Mesenchymal stem cell (in vitro differentiated cells and primary cell): ENCODE data around the gene HTRA3.

ENCODE experiments used
- DNase-seq: peaks from one replicate; pipeline ENCODE4 v3.0.0-alpha.2; 2013
- H2AFZ ChIP-seq: one replicate; pipeline ENCODE4 v1.6.1; 2013; ENCODE audit warnings: low read depth, mild to moderate bottlenecking, control low read depth, inconsistent platforms, low read length, moderate library complexity
- H2AK5ac ChIP-seq: 2 replicates; pipeline ENCODE4 v1.6.1; 2013; ENCODE audit warnings: low read length, moderate library complexity, mild to moderate bottlenecking, inconsistent platforms; ENCODE audit not compliant: severe bottlenecking
- H2BK120ac ChIP-seq: one replicate; pipeline ENCODE4 v1.6.1; 2013; ENCODE audit warnings: low read depth, mild to moderate bottlenecking, inconsistent platforms, low read length, moderate library complexity
- H2BK12ac ChIP-seq, 2 experiments: one replicate each; pipeline ENCODE4 v1.6.1; 2013; ENCODE audit warnings: inconsistent platforms in 2 of 2, low read length in 2 of 2, mild to moderate bottlenecking in 2 of 2, moderate library complexity in 2 of 2, control low read depth in 1 of 2
- H2BK15ac ChIP-seq: one replicate; pipeline ENCODE4 v1.6.1; 2013; ENCODE audit warnings: mild to moderate bottlenecking, low read depth, inconsistent platforms; ENCODE audit not compliant: poor library complexity, severe bottlenecking
- H2BK5ac ChIP-seq: 2 replicates; pipeline ENCODE4 v1.6.1; 2013; ENCODE audit warnings: low read depth, mild to moderate bottlenecking, low read length, control low read depth, inconsistent platforms; ENCODE audit not compliant: poor library complexity, severe bottlenecking
- H3K14ac ChIP-seq, 2 experiments: one replicate each; pipeline ENCODE4 v1.6.1; 2013; ENCODE audit warnings: inconsistent platforms in 2 of 2, low read length in 2 of 2, control low read depth in 1 of 2, mild to moderate bottlenecking in 1 of 2, moderate library complexity in 1 of 2
- H3K18ac ChIP-seq, 2 experiments: one replicate each; pipeline ENCODE4 v1.6.1; 2013; ENCODE audit warnings: inconsistent platforms in 2 of 2, low read length in 2 of 2, control low read depth in 1 of 2, low read depth in 1 of 2, mild to moderate bottlenecking in 1 of 2
- H3K23ac ChIP-seq, 2 experiments: one replicate each; pipeline ENCODE4 v1.6.1; 2013; ENCODE audit warnings: inconsistent platforms in 2 of 2, low read length in 2 of 2, mild to moderate bottlenecking in 2 of 2, moderate library complexity in 2 of 2, control low read depth in 1 of 2
- H3K27ac ChIP-seq: 2 replicates; pipeline ENCODE4 v1.5.1; 2013; ENCODE audit warnings: mild to moderate bottlenecking, moderate library complexity, low read length, control low read depth, inconsistent platforms; ENCODE audit not compliant: poor library complexity, severe bottlenecking
- H3K27me3 ChIP-seq, 2 experiments: 2 replicates each; pipeline versions ENCODE4 v1.6.1 to v1.7.0; 2013; ENCODE audit warnings: low read length in 2 of 2, mild to moderate bottlenecking in 2 of 2, moderate library complexity in 2 of 2, control low read depth in 1 of 2, inconsistent platforms in 1 of 2; ENCODE audit not compliant: control insufficient read depth in 1 of 2, insufficient read depth in 1 of 2
- H3K36me3 ChIP-seq, 2 experiments: 2 replicates each; pipeline versions ENCODE4 v1.6.1 to v1.7.0; 2013; ENCODE audit warnings: low read length in 2 of 2, control low read depth in 1 of 2, inconsistent platforms in 1 of 2, low read depth in 1 of 2, mild to moderate bottlenecking in 1 of 2; ENCODE audit not compliant: insufficient read depth in 2 of 2, control insufficient read depth in 1 of 2
- H3K4ac ChIP-seq, 2 experiments: one replicate each; pipeline ENCODE4 v1.6.1; 2013; ENCODE audit warnings: inconsistent platforms in 2 of 2, low read length in 2 of 2, mild to moderate bottlenecking in 2 of 2, moderate library complexity in 2 of 2, control low read depth in 1 of 2, low read depth in 1 of 2
- H3K4me1 ChIP-seq: 2 replicates; pipeline ENCODE4 v1.6.1; 2013; ENCODE audit warnings: low read depth, low read length, control low read depth; ENCODE audit not compliant: control insufficient read depth, insufficient read depth
- H3K4me2 ChIP-seq: 2 replicates; pipeline ENCODE4 v1.6.1; 2013; ENCODE audit warnings: low read length, mild to moderate bottlenecking, inconsistent platforms; ENCODE audit not compliant: poor library complexity, severe bottlenecking
- H3K4me3 ChIP-seq, 2 experiments: 2 replicates each; pipeline versions ENCODE4 v1.5.1 to v1.7.0; 2013; ENCODE audit warnings: low read length in 2 of 2, mild to moderate bottlenecking in 2 of 2, control low read depth in 1 of 2, low read depth in 1 of 2; ENCODE audit not compliant: insufficient read depth in 1 of 2
- H3K79me1 ChIP-seq: replicated peaks from 2 replicates; pipeline ENCODE4 v1.6.1; 2013; ENCODE audit warnings: mild to moderate bottlenecking, control low read depth, low read length, inconsistent platforms; ENCODE audit not compliant: poor library complexity, severe bottlenecking
- H3K9ac ChIP-seq: 2 replicates; pipeline ENCODE4 v1.7.0; 2013; ENCODE audit warnings: mild to moderate bottlenecking, low read length, moderate library complexity
- H3K9me3 ChIP-seq: 2 replicates; pipeline ENCODE4 v1.7.0; 2013; ENCODE audit warnings: mild to moderate bottlenecking, low read length; ENCODE audit not compliant: control insufficient read depth
- H4K8ac ChIP-seq: one replicate; pipeline ENCODE4 v1.6.1; 2013; ENCODE audit warnings: inconsistent platforms, mild to moderate bottlenecking, low read length, moderate library complexity
- H4K91ac ChIP-seq: one replicate; pipeline ENCODE4 v1.6.1; 2013; ENCODE audit warnings: mild to moderate bottlenecking, low read length, inconsistent platforms
- WGBS: methylation state at CpG from one replicate; pipeline ENCODE4 v1.1.7; 2013; ENCODE audit warnings: mixed read lengths; 5-methylcytosine and 5-hydroxymethylcytosine counted together

HTRA3 gene

GRCh38 chr4:8281519-8282133, 12.1 kb downstream of the HTRA3 start:
- H2AFZ ChIP-seq, result no peak overlapping the region
- no peak overlapping the region for H3K27ac ChIP-seq
- no peak overlapping the region for H2BK5ac ChIP-seq
- peaks cover 0 to 4% of the 10 kb centered on the region in 2 experiments for H3K27me3 ChIP-seq
- H3K4me1 ChIP-seq, result peaks cover 30% of the 10 kb centered on the region
- no peak overlapping the region for H4K91ac ChIP-seq
- H4K8ac ChIP-seq, result no peak overlapping the region
- H3K36me3 ChIP-seq, result no peaks in the 10 kb centered on the region
- no peak for DNase-seq
- H3K14ac ChIP-seq, result no peak overlapping the region
- no peak overlapping the region for H3K4me3 ChIP-seq
- H3K79me1 ChIP-seq, result no peaks in the 10 kb centered on the region
- no peak overlapping the region for H3K4ac ChIP-seq
- peak overlapping the region; percentile 36 for H3K9ac ChIP-seq
- H3K18ac ChIP-seq, result peak overlapping the region in 1 of 2 experiments; percentile 5
- H2BK120ac ChIP-seq, result peak overlapping the region; percentile 51
- no peaks in the 10 kb centered on the region for H3K9me3 ChIP-seq
- no peak overlapping the region for H3K4me2 ChIP-seq
- H2BK12ac ChIP-seq, result peak overlapping the region in 1 of 2 experiments; percentile 18
- H3K23ac ChIP-seq, result no peak overlapping the region
- no peak overlapping the region for H2AK5ac ChIP-seq
- WGBS, result 84% methylated on average over 19 of the region's 19 CpGs
- H2BK15ac ChIP-seq, result no peak overlapping the region

GRCh38 chr4:8282134-8282641, 12.6 kb downstream of the HTRA3 start:
- H3K27ac ChIP-seq, result no peak overlapping the region
- WGBS, result 90% methylated on average over 14 of the region's 14 CpGs
- H2BK12ac ChIP-seq, result no peak overlapping the region

GRCh38 chr4:8282742-8283141, 13.2 kb downstream of the HTRA3 start:
- no peak for DNase-seq
- H3K36me3 ChIP-seq, result no peaks in the 10 kb centered on the region
- no peaks in the 10 kb centered on the region for H3K79me1 ChIP-seq
- H2BK12ac ChIP-seq, result no peak overlapping the region
- no peak overlapping the region for H3K18ac ChIP-seq
- no peak overlapping the region for H3K23ac ChIP-seq
- H3K4me1 ChIP-seq, result peaks cover 19% of the 10 kb centered on the region
- H2BK120ac ChIP-seq, result no peak overlapping the region
- no peak overlapping the region for H3K14ac ChIP-seq
- H2BK5ac ChIP-seq, result no peak overlapping the region
- peak overlapping the region in 1 of 2 experiments; percentile 25 for H3K4ac ChIP-seq
- H4K8ac ChIP-seq, result no peak overlapping the region
- H3K4me2 ChIP-seq, result no peak overlapping the region
- 93% methylated on average over 14 of the region's 14 CpGs for WGBS
- no peak overlapping the region for H3K4me3 ChIP-seq
- H3K27ac ChIP-seq, result no peak overlapping the region
- peaks cover 0 to 4% of the 10 kb centered on the region in 2 experiments for H3K27me3 ChIP-seq
- H2AK5ac ChIP-seq, result no peak overlapping the region
- no peak overlapping the region for H2AFZ ChIP-seq
- no peak overlapping the region for H2BK15ac ChIP-seq
- no peaks in the 10 kb centered on the region for H3K9me3 ChIP-seq
- no peak overlapping the region for H3K9ac ChIP-seq
- peak overlapping the region; percentile 27 for H4K91ac ChIP-seq

More at GRCh38 chr4:8282134-8282641, 12.6 kb downstream of the HTRA3 start:
- Histone ChIP-seq H3K18ac (no peak overlapping the region), H2BK15ac (no peak overlapping the region), H2AK5ac (no peak overlapping the region), H3K4me3 (no peak overlapping the region), H3K14ac (no peak overlapping the region), H3K23ac (no peak overlapping the region), H3K79me1 (no peaks in the 10 kb centered on the region), H3K4ac (peak overlapping the region in 1 of 2 experiments; percentile 25), H3K9ac (peak overlapping the region; percentile 36), H4K8ac (no peak overlapping the region), H3K4me2 (no peak overlapping the region), H3K4me1 (peaks cover 25% of the 10 kb centered on the region), H2BK5ac (no peak overlapping the region), H4K91ac (no peak overlapping the region), H2AFZ (no peak overlapping the region), H2BK120ac (no peak overlapping the region), H3K27me3 (peaks cover 0 to 4% of the 10 kb centered on the region in 2 experiments), H3K36me3 (no peaks in the 10 kb centered on the region), H3K9me3 (no peaks in the 10 kb centered on the region)
- no peak for DNase-seq

GRCh38 chr4:8283161-8283560, 13.6 kb downstream of the HTRA3 start:
- Histone ChIP-seq H3K36me3 (no peaks in the 10 kb centered on the region), H3K4me1 (peaks cover 15% of the 10 kb centered on the region)
- WGBS, result 89% methylated on average over 10 of the region's 10 CpGs

More at GRCh38 chr4:8283161-8283560, 13.6 kb downstream of the HTRA3 start:
- H4K8ac ChIP-seq, result no peak overlapping the region
- no peak overlapping the region for H3K4me2 ChIP-seq
- H3K23ac ChIP-seq, result no peak overlapping the region
- H3K14ac ChIP-seq, result no peak overlapping the region
- H2AK5ac ChIP-seq, result no peak overlapping the region
- H2BK120ac ChIP-seq, result no peak overlapping the region
- peaks cover 0 to 4% of the 10 kb centered on the region in 2 experiments for H3K27me3 ChIP-seq
- H4K91ac ChIP-seq, result no peak overlapping the region
- H3K27ac ChIP-seq, result no peak overlapping the region
- no peak overlapping the region for H3K9ac ChIP-seq
- no peak overlapping the region for H2BK15ac ChIP-seq
- DNase-seq, result no peak
- H3K4ac ChIP-seq, result no peak overlapping the region
- H2AFZ ChIP-seq, result no peak overlapping the region
- no peaks in the 10 kb centered on the region for H3K79me1 ChIP-seq
- H3K18ac ChIP-seq, result no peak overlapping the region
- no peak overlapping the region for H2BK5ac ChIP-seq
- H3K9me3 ChIP-seq, result no peaks in the 10 kb centered on the region
- no peak overlapping the region for H2BK12ac ChIP-seq
- H3K4me3 ChIP-seq, result no peak overlapping the region
